ENCODE data around the gene INO80.

The INO80 gene

GRCh38 chr15:41043276-41043951 lies 72.7 kb downstream of the INO80 start:
- no peak overlapping the region for H3K4me3 ChIP-seq (ENCODE audit: low read length)
- peak; percentile 90 for DNase-seq (ENCODE audit: low read depth)
- no peak for TF ChIP-seq CTCF (conservative IDR thresholded peaks at IDR 0.05; ENCODE audit: low read length)

- no peak for TF ChIP-seq CTCF (conservative IDR thresholded peaks at IDR 0.05; ENCODE audit: low read length)
Observed at GRCh38 chr15:41042851-41043250, 73.2 kb downstream of the INO80 start.

DNA sequence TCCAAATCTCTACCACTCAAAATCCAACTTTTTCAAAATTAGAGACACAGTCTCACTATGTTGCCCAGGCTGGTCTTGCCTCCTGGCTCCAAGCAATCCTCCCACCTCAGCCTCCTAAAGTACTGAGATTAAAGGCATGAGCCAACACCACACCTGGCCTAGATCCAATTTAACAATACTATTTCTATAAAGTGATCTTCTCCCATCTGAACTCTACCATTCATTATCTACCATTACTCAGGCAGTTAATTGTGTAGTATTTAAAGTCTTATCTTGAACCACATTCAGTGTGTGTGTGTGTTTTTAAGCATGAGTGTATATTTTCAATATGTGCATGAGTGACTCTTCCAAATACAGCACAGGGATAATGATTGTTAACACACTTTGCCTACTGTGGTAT lies 77.0 kb downstream of the INO80 start:
- no peak for DNase-seq (ENCODE audit: low read depth)
- no peak for TF ChIP-seq CTCF (conservative IDR thresholded peaks at IDR 0.05; ENCODE audit: low read length)

More at GRCh38 chr15:41042851-41043250, 73.2 kb downstream of the INO80 start:
- DNase-seq (ENCODE audit: low read depth): no peak
- H3K4me3 ChIP-seq (ENCODE audit: low read length): no peak overlapping the region

GRCh38 chr15:41032079-41032328 lies 84.1 kb downstream of the INO80 start:
- no peak for TF ChIP-seq CTCF (conservative IDR thresholded peaks at IDR 0.05; ENCODE audit: low read length)

More for the DNA sequence above, 77.0 kb downstream of the INO80 start:
- no peak overlapping the region for H3K4me3 ChIP-seq (ENCODE audit: low read length)

DNA sequence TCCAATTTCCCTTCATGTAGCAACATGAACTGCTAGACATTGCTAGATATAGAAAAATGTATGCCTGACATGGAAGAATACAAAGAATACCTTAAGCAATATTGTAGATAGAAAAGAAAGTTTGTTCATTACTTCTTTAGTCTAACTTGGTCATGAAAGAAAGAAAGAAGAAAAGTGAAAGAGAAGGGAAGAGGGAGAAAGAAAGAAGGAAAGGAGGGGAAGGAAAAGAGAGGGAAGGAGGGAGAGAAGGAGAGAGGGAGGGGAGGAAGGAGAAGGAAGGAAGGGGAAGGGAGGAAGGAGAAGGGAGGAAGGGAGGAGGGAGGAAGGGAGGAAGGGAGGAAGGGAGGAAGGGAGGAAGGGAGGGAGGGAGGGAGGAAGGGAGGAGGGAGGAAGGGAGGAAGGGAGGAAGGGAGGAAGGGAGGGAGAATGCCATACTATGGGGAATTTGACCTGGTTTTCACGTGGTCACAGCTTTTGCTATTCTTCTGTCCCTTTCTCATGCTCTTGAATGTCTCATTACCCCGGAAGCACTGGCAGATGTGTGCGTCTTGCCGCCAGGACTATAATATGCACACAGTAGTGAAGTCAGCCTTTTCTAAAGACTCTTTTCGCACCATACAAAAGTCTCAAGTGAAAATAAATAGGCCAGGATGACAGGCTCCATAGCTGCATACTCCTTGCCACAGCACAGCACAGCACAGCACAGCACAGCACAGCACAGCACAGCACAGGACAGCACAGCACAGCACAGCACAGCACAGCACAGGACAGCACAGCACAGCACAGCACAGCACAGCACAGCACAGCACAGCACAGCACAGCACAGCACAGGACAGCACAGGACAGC lies 84.6 kb downstream of the INO80 start:
- DNase-seq (ENCODE audit: low read depth): peak; percentile 25
- H3K4me3 ChIP-seq (ENCODE audit: low read length): no peak overlapping the region
- TF ChIP-seq CTCF (conservative IDR thresholded peaks at IDR 0.05; ENCODE audit: low read length): no peak

More at GRCh38 chr15:41032079-41032328, 84.1 kb downstream of the INO80 start:
- no peak overlapping the region for H3K4me3 ChIP-seq (ENCODE audit: low read length)
- DNase-seq (ENCODE audit: low read depth): no peak

DNA sequence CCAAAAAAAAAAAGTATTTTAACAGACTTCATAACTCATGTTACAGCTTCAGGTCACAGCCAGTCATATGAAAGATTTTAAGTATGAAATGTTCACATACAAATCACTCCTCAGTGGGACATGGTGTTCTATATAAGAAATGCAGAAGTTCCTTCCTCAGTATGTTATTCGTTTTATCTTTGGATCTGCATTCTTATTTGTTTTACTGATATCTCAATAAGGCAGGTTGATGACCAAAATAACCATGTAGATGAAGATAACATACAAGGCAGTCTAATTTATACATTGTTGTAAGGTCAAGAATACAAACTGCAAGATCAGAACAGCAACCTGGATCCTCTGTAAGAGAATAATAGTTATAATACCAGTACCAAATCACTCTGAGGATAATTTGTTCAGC lies 87.2 kb downstream of the INO80 start:
- TF ChIP-seq CTCF (conservative IDR thresholded peaks at IDR 0.05; ENCODE audit: low read length): no peak
- no peak overlapping the region for H3K4me3 ChIP-seq (ENCODE audit: low read length)
- DNase-seq (ENCODE audit: low read depth): no peak

- H3K4me3 ChIP-seq (ENCODE audit: low read length): no peak overlapping the region
- no peak for DNase-seq (ENCODE audit: low read depth)
- no peak for TF ChIP-seq CTCF (conservative IDR thresholded peaks at IDR 0.05; ENCODE audit: low read length)
Observed at GRCh38 chr15:41025393-41025792, 90.7 kb downstream of the INO80 start.

All from AG10803 (cell line).